HFFc6 (cell line): ENCODE measurements around the gene HS6ST2. TPM values are rescaled to one million over a fixed set of nuclear protein-coding genes. Genes with fewer than 3 reads are reported as not detected.

Source experiments
- DNase-seq: peaks from one replicate; pipeline ENCODE4 v3.0.0-alpha.2; 2018
- H3K27ac Mint-ChIP-seq: 2 replicates; pipeline ENCODE4 v1.8.0; 2020; ENCODE audit warnings: mild to moderate bottlenecking, mixed read lengths
- H3K27me3 Mint-ChIP-seq: 2 replicates; pipeline ENCODE4 v1.8.0; 2021; ENCODE audit warnings: mild to moderate bottlenecking, moderate library complexity, mixed read lengths; ENCODE audit not compliant: insufficient read depth
- H3K36me3 Mint-ChIP-seq: 2 replicates; pipeline ENCODE4 v1.8.0; 2021; ENCODE audit warnings: low read depth, mixed read lengths
- H3K4me1 Mint-ChIP-seq: 2 replicates; pipeline ENCODE4 v1.8.0; 2020; ENCODE audit warnings: low read depth, mixed read lengths
- H3K4me3 Mint-ChIP-seq: 2 replicates; pipeline ENCODE4 v1.8.0; 2020; ENCODE audit warnings: mild to moderate bottlenecking, moderate library complexity, mixed read lengths
- H3K9me3 Mint-ChIP-seq: 2 replicates; pipeline ENCODE4 v1.8.0; 2020; ENCODE audit warnings: mild to moderate bottlenecking, mixed read lengths
- CTCF ChIP-seq: fragments of 200-600 bp; sonication (generic); IDR thresholded peaks from 2 replicates; pipeline ENCODE4 v1.5.0; 2021; ENCODE audit warnings: antibody characterized with exemption, mild to moderate bottlenecking
- total RNA-seq, 6 experiments: library from RNA; stranded (reverse); fragmentation: NEBNext Ultra II Directional; extraction: Animal tissue kit (Norgen Biotek cat#: 25700); gene quantifications; 2 replicates in 1 of 6; 3 replicates in 5 of 6; pipeline ENCODE4 v1.2.3, GENCODE V29; 2021

Gene HS6ST2
- total RNA-seq, 6 experiments from 2014 or later = not detected

DNA sequence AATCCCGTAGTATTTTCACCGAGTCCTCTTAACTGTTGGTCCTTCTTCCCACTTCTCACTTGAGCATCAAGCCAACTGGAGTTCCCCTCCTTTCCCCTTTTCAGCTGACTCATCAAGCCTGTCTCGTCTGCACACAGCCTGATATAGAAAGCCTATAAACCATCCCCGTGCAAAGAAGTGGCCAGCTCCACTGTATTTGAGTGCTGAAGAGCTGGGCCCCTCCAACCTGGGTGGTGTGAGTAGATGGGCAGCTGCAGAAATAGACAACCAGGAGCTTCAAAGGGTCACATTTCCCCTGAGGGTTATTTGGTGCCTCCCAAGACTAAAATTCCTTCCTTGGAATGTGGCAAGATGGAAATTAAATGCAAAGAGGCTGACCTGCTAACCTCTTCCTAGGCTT lies 199.7 kb downstream of the HS6ST2 start:
- Mint-ChIP-seq H3K36me3 (no peaks in the 10 kb centered on the region), H3K4me3 (no peak overlapping the region), H3K27me3 (no peaks in the 10 kb centered on the region), H3K27ac (no peak overlapping the region), H3K4me1 (no peaks in the 10 kb centered on the region), H3K9me3 (peaks cover 3% of the 10 kb centered on the region; the same call in 1 of the 2 replicates)
- DNase-seq = no peak
- no peak for TF ChIP-seq CTCF

DNA sequence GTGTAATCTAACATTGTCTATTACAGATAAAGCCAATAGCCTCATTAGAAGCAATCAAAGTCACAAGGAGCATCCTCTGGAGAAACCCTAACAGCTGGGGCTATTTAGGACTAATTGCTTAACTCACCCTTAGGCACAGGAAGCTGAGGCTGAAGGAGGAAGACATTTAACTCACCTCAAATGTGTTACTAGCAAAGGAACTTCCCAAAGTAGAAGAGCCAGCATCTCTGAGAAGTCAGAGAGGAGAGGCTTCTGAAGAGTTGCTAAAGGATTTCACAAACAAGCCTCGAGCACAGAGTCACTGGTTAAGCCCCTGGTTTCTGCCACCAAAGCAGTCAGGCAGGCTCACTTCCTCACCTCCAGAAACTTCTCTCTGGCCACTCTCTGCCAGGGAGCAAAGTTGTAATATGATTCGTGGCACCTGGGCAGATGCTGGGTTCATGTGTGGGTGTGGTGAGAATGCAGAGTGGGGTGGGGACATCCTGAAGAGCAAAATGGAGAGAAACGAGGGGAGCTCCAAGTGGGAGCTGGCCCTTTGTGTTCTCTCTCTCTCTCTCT lies 201.3 kb downstream of the HS6ST2 start:
- no peak for TF ChIP-seq CTCF
- Mint-ChIP-seq H3K36me3 (no peaks in the 10 kb centered on the region), H3K4me1 (no peaks in the 10 kb centered on the region), H3K27me3 (no peaks in the 10 kb centered on the region), H3K4me3 (no peak overlapping the region), H3K27ac (no peak overlapping the region), H3K9me3 (peaks cover 3% of the 10 kb centered on the region; the same call in 1 of the 2 replicates)
- no peak for DNase-seq

GRCh38 chrX:132756439-132756838 lies 202.0 kb downstream of the HS6ST2 start:
- Mint-ChIP-seq H3K4me1 (no peaks in the 10 kb centered on the region), H3K36me3 (no peaks in the 10 kb centered on the region), H3K27me3 (no peaks in the 10 kb centered on the region), H3K27ac (no peak overlapping the region), H3K4me3 (no peak overlapping the region), H3K9me3 (peaks cover 3% of the 10 kb centered on the region; the same call in 1 of the 2 replicates)
- no peak for TF ChIP-seq CTCF
- no peak for DNase-seq

- peaks cover 3% of the 10 kb centered on the region; the same call in 1 of the 2 replicates for H3K9me3 Mint-ChIP-seq
- no peaks in the 10 kb centered on the region; the same call in 1 of the 2 replicates for H3K27me3 Mint-ChIP-seq
- no peaks in the 10 kb centered on the region for H3K36me3 Mint-ChIP-seq
- no peaks in the 10 kb centered on the region for H3K4me1 Mint-ChIP-seq
- no peak overlapping the region for H3K27ac Mint-ChIP-seq
- DNase-seq = no peak
- H3K4me3 Mint-ChIP-seq = no peak overlapping the region
- TF ChIP-seq CTCF = no peak
These were observed 207.3 kb downstream of the HS6ST2 start for GRCh38 chrX:132751063-132751690.

- Mint-ChIP-seq H3K4me1 (no peaks in the 10 kb centered on the region), H3K9me3 (peaks cover 3% of the 10 kb centered on the region; the same call in 1 of the 2 replicates), H3K27ac (no peak overlapping the region), H3K27me3 (no peaks in the 10 kb centered on the region; the same call in 1 of the 2 replicates), H3K36me3 (no peaks in the 10 kb centered on the region), H3K4me3 (no peak overlapping the region)
- no peak for TF ChIP-seq CTCF
- no peak for DNase-seq
These were observed 207.9 kb downstream of the HS6ST2 start for GRCh38 chrX:132750331-132751062.
